Measurements from ENCODE around the gene FAM162A. TPM values are rescaled to one million over a fixed set of nuclear protein-coding genes. Genes with fewer than 3 reads are reported as not detected.

The FAM162A gene
- total RNA-seq, 1 donor from 2014 or later, result 52.5 TPM

DNA sequence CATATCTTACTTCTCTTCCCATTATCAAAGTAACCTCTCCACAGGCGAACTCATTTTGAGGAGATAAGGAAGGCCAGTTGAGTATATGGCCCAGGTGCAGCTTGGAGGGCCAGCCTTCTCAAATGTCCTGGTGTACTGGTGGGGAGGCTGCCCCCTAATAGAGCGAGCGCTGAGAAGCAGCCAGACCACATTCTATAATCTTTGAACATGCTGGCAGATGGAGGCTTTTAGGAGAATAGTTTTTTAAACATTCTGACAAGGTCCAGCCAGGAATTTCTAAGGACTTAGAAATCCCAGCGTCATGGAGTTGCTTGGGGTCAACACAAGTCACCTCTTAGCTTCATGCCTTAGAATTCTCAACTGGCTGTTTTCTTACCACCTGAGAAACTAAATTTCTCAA lies 26.1 kb downstream of the FAM162A start:
- Mint-ChIP-seq H3K9me3 (ENCODE audit: low read depth) (no peaks in the 10 kb centered on the region), H3K36me3 (ENCODE audit: insufficient read depth) (peaks cover 13% of the 10 kb centered on the region), H3K27ac (no peak overlapping the region), H3K27me3 (no peaks in the 10 kb centered on the region), H3K4me1 (ENCODE audit: low read depth) (peaks cover 10% of the 10 kb centered on the region), H3K4me3 (ENCODE audit: low read depth) (no peak overlapping the region)
- no peak for DNase-seq (ENCODE audit: low spot score, unreplicated experiment)
- TF ChIP-seq, protein P1, sequence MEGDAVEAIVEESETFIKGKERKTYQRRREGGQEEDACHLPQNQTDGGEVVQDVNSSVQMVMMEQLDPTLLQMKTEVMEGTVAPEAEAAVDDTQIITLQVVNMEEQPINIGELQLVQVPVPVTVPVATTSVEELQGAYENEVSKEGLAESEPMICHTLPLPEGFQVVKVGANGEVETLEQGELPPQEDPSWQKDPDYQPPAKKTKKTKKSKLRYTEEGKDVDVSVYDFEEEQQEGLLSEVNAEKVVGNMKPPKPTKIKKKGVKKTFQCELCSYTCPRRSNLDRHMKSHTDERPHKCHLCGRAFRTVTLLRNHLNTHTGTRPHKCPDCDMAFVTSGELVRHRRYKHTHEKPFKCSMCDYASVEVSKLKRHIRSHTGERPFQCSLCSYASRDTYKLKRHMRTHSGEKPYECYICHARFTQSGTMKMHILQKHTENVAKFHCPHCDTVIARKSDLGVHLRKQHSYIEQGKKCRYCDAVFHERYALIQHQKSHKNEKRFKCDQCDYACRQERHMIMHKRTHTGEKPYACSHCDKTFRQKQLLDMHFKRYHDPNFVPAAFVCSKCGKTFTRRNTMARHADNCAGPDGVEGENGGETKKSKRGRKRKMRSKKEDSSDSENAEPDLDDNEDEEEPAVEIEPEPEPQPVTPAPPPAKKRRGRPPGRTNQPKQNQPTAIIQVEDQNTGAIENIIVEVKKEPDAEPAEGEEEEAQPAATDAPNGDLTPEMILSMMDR (IDR thresholded peaks at IDR 0.05; ENCODE audit: unreplicated experiment), result no peak

DNA sequence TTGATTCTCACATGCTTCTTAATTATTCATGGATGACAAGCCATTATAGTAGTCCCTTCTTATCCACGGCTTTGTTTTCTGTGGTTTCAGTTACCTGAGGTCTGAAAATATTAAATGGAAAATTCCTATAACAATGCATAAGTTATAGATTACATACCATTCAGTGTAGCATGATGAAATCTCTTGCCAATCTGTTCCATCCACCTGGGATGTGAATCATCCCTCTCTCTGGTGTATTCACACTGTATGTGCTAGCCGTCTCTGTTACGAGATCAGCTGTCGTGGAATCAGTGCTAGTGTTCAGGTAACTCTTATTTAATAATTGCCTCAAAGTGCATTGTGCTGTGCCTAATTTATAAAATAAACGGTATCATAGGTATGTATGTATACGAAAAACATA lies 26.7 kb downstream of the FAM162A start:
- Mint-ChIP-seq H3K36me3 (ENCODE audit: insufficient read depth) (peaks cover 13% of the 10 kb centered on the region), H3K27ac (no peak overlapping the region), H3K4me3 (ENCODE audit: low read depth) (no peak overlapping the region), H3K4me1 (ENCODE audit: low read depth) (peaks cover 12% of the 10 kb centered on the region), H3K27me3 (no peaks in the 10 kb centered on the region), H3K9me3 (ENCODE audit: low read depth) (no peaks in the 10 kb centered on the region)
- no peak for DNase-seq (ENCODE audit: low spot score, unreplicated experiment)
- TF ChIP-seq, protein P1 (IDR thresholded peaks at IDR 0.05; ENCODE audit: unreplicated experiment), result no peak

DNA sequence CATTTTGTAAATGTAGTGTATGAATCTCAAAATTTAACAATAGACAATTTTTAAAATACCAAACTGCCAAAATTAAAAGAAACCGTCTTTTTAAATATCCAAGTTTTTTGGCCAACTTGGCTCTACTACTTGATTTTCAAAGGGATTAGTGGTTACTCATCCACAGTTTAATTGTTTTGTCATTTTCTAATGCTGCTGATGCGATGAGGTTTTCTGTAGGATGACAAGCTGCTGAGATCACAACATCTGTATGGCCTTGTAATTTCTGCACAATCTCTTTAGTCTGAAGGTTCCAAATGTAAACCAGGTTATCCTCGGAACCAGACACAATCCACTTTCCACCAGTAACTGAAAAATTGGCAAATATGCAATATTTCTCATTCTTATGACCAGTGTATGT lies 30.4 kb downstream of the FAM162A start:
- TF ChIP-seq, protein P1 (IDR thresholded peaks at IDR 0.05; ENCODE audit: unreplicated experiment), result no peak
- peaks cover 9% of the 10 kb centered on the region for H3K36me3 Mint-ChIP-seq (ENCODE audit: insufficient read depth)
- DNase-seq (ENCODE audit: low spot score, unreplicated experiment), result no peak
- H3K4me3 Mint-ChIP-seq (ENCODE audit: low read depth), result peak overlapping the region; percentile 91
- H3K9me3 Mint-ChIP-seq (ENCODE audit: low read depth), result no peaks in the 10 kb centered on the region
- H3K27me3 Mint-ChIP-seq, result no peaks in the 10 kb centered on the region
- no peak overlapping the region for H3K27ac Mint-ChIP-seq
- peaks cover 18% of the 10 kb centered on the region for H3K4me1 Mint-ChIP-seq (ENCODE audit: low read depth)

DNA sequence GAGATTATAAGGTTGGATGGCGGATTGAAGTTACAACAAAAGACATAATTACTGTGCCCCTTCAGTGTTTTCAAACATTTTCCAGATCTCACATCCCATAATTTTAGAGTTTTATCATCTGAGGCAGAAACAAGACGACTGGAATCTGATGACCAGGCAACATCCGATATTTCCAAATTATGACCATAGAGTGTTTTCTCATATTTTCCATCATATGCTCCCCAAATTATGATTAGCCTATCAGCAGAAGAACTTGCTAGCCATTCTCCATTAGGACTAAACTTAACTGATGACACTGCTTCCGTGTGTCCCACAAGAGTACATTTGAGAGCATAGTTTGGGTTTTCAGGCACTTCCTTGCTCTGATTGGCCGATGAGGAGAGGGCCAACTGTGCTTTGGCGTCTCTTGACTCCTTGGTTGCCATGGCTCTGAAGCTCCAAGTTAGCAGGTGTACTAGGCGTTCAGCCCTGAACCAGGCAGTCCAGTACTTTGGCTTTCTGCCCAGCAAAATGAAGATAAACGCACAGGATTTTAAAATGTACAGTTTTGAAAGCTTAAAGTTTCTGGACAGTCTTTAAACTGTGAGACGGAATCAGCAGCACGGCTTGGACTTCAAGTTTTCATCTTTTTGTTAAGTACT lies 31.2 kb downstream of the FAM162A start:
- DNase-seq (ENCODE audit: low spot score, unreplicated experiment), result no peak
- TF ChIP-seq, protein P1 (IDR thresholded peaks at IDR 0.05; ENCODE audit: unreplicated experiment), result no peak
- H3K36me3 Mint-ChIP-seq (ENCODE audit: insufficient read depth), result peaks cover 6% of the 10 kb centered on the region
- H3K27me3 Mint-ChIP-seq, result no peaks in the 10 kb centered on the region
- no peaks in the 10 kb centered on the region for H3K9me3 Mint-ChIP-seq (ENCODE audit: low read depth)
- peak overlapping the region; percentile 98 for H3K27ac Mint-ChIP-seq
- peak overlapping the region; percentile 91 for H3K4me3 Mint-ChIP-seq (ENCODE audit: low read depth)
- H3K4me1 Mint-ChIP-seq (ENCODE audit: low read depth), result peaks cover 18% of the 10 kb centered on the region

DNA sequence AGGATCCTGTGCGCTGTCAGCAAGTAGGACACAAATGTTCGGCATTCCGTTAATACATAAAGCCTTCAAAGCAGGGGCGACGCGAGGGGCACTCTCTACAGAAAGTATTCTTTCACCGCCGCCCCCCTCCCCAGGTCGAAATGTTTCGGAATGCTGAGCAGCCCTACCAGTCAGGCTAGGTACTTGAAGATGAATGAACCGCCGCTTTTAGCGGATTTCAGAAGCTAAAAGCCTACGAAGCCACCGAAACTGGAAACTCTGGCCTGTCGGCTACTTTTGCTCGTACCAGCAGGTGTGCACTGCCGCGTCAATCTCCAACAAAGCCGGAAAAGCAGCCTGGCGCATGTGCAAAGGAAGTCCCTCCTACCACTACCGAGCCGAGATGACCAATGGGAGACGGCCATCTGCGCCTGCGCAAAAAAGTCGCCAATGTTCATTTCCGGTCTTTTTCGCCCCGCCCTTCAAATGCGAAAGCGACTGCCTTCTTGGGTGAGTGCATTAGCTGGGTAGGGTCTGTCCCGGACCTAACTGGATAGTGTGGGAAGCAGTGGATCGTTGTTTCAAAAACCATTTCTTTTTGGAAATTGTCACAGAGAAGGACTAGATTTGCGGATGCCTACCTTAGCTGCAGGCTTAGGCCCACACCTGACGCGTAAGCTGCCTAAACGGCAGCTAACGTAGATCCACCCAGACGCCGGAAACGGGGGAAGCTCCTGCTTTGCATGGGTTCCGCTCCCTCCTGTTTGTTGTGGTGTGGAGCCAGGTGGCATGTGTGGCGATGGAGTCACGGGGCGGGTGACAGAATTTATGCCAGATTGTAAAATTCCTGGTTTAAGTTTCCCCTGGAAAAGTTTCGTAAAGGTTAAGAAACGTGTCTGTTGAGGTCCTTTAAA lies 32.0 kb downstream of the FAM162A start, which contains the start of gene WDR5B:
TSS of gene WDR5B (minus strand) at position 301 of the 893 bp plus-strand sequence. CDS start 534 bp downstream, outside the sequence.
- peaks cover 18% of the 10 kb centered on the region for H3K4me1 Mint-ChIP-seq (ENCODE audit: low read depth)
- TF ChIP-seq, protein P1 (IDR thresholded peaks at IDR 0.05; ENCODE audit: unreplicated experiment), result peak; percentile 22
- peak within 1 kb of the TSS; percentile 98 for H3K27ac Mint-ChIP-seq

More for the DNA sequence above, 32.0 kb downstream of the FAM162A start, which contains the start of gene WDR5B:
- DNase-seq (ENCODE audit: low spot score, unreplicated experiment), result peak; percentile 97
- peaks cover 6% of the 10 kb centered on the region for H3K36me3 Mint-ChIP-seq (ENCODE audit: insufficient read depth)
- no peaks in the 10 kb centered on the region for H3K27me3 Mint-ChIP-seq
- no peaks in the 10 kb centered on the region for H3K9me3 Mint-ChIP-seq (ENCODE audit: low read depth)
- H3K4me3 Mint-ChIP-seq (ENCODE audit: low read depth), result peak within 1 kb of the TSS; percentile 91

Measured in progenitor cell of endocrine pancreas (in vitro differentiated cells).